Measurements from ENCODE around the gene DDX47. TPM values are rescaled to one million over a fixed set of nuclear protein-coding genes. Genes with fewer than 3 reads are reported as not detected.

Gene DDX47
- total and polyA plus RNA-seq, 10 of the 15 experiments (the other 5 are each of a cell fraction or from before 2014, with no cell fraction given), result 84.8 to 266 (median 120) TPM

GRCh38 chr12:12812618-12813119 is 477 bp upstream of the DDX47 start:
- no peaks in the 10 kb centered on the region for H3K9me3 ChIP-seq (replicated peaks; ENCODE audit: control insufficient read depth, insufficient read depth, low read length)
- 48% methylated on average over 14 of the region's 14 CpGs for WGBS (ENCODE audit: insufficient coverage, insufficient replicate concordance, low lambda C conversion rate, missing lambda C conversion rate)
- SMC1A ChIA-PET (ENCODE audit: uncharacterized antibody, unreplicated experiment), result interaction anchor here (0.6 to 8.8 kb wide), 6 partner anchors 8 to 451 kb away, joined by 3 to 88 read pairs (median 6); partner anchors contain the start of gene APOLD1
- peaks cover 0 to 6% of the 10 kb centered on the region in 2 experiments; a peak in 2 of 4 replicates for H3K36me3 ChIP-seq (ENCODE audit: control insufficient read depth in 2 of 2, insufficient read depth in 2 of 2, low read length in 1 of 2)
- DNase-seq (ENCODE audit: low read depth, low spot score) (no peak), ATAC-seq (no peak), FAIRE-seq (no peak)
- no peak overlapping the region for H3K27ac ChIP-seq (ENCODE audit: control insufficient read depth, insufficient read depth)
- no TSS peak for BruUV-seq (replicated peaks)
- no peak overlapping the region for H3K4me2 ChIP-seq (ENCODE audit: control insufficient read depth, insufficient read depth)
- no peak for TF ChIP-seq NR2F1 (conservative IDR thresholded peaks at IDR 0.05)
- no peak for TF ChIP-seq MXI1 (IDR thresholded peaks at IDR 0.05; ENCODE audit: low read depth, low read length)
- 0 out of 2 replicates have a peak, but pooled peaks have one; percentile 4 for TF ChIP-seq PML (IDR thresholded peaks at IDR 0.05; ENCODE audit: low read length)
- no peaks in the 10 kb centered on the region for H3K27me3 ChIP-seq (replicated peaks in 1 of 2; ENCODE audit: control insufficient read depth in 2 of 2, insufficient read depth in 2 of 2, low read length in 1 of 2)
- CTCF ChIA-PET, result interaction anchor here (0.8 to 12.6 kb wide), 10 partner anchors 8 to 98 kb away, joined by 3 to 136 read pairs (median 4); no protein-coding TSS in a partner anchor
- H2AFZ ChIP-seq (ENCODE audit: control insufficient read depth, low read depth, low read length), result peak overlapping the region; percentile 5; the same call in 1 of the 2 replicates
- POLR2A ChIA-PET, result interaction anchor here (1.1 to 4.4 kb wide), 5 partner anchors 8 to 116 kb away, joined by 3 to 28 read pairs (median 3); partner anchors contain the start of gene GPR19
- peaks cover 45% of the 10 kb centered on the region for H3K79me2 ChIP-seq (ENCODE audit: control insufficient read depth, insufficient read depth, low read length)
- no peak overlapping the region for H3K9ac ChIP-seq (ENCODE audit: control insufficient read depth, insufficient read depth, low read length)
- in situ Hi-C loops (cut with MboI) (loop anchor here (25.0 kb wide), 1 partner anchor 1975 kb away; no protein-coding TSS in a partner anchor), intact Hi-C loops (cut with micrococcal nuclease; ENCODE audit: unreplicated experiment) (loop anchor here (1.0 kb wide), 1 partner anchor 25 kb away; no protein-coding TSS in a partner anchor)
- peaks cover 19% of the 10 kb centered on the region for H3K4me1 ChIP-seq (ENCODE audit: control insufficient read depth, insufficient read depth, low read length)
- H3K4me3 ChIP-seq, result no peak overlapping the region
- RAD21 ChIA-PET (ENCODE audit: unreplicated experiment), result interaction anchor here (0.6 to 3.9 kb wide), 5 partner anchors 12 to 88 kb away, joined by 3 to 28 read pairs (median 5); no protein-coding TSS in a partner anchor
- H4K20me1 ChIP-seq (ENCODE audit: control insufficient read depth, insufficient read depth), result no peaks in the 10 kb centered on the region

GRCh38 chr12:12817616-12818015 is 4.5 kb downstream of the DDX47 start:
- Histone ChIP-seq H2AFZ (ENCODE audit: control insufficient read depth, low read depth, low read length) (no peak overlapping the region), H3K4me1 (ENCODE audit: control insufficient read depth, insufficient read depth, low read length) (peaks cover 25% of the 10 kb centered on the region), H3K79me2 (ENCODE audit: control insufficient read depth, insufficient read depth, low read length) (peaks cover 76% of the 10 kb centered on the region), H3K9ac (ENCODE audit: control insufficient read depth, insufficient read depth, low read length) (no peak overlapping the region), H3K9me3 (replicated peaks; ENCODE audit: control insufficient read depth, insufficient read depth, low read length) (no peaks in the 10 kb centered on the region), H3K27ac (ENCODE audit: control insufficient read depth, insufficient read depth) (peak overlapping the region; percentile 70), H4K20me1 (ENCODE audit: control insufficient read depth, insufficient read depth) (peaks cover 3% of the 10 kb centered on the region; the same call in 1 of the 2 replicates), H3K4me2 (ENCODE audit: control insufficient read depth, insufficient read depth) (peak overlapping the region; percentile 31), H3K4me3 (peak overlapping the region; percentile 30; the same call in 1 of the 2 replicates), H3K27me3 (replicated peaks in 1 of 2; ENCODE audit: control insufficient read depth in 2 of 2, insufficient read depth in 2 of 2, low read length in 1 of 2) (no peaks in the 10 kb centered on the region), H3K36me3 (ENCODE audit: control insufficient read depth in 2 of 2, insufficient read depth in 2 of 2, low read length in 1 of 2) (peaks cover 0 to 31% of the 10 kb centered on the region in 2 experiments; a peak in 2 of 4 replicates)
- ChIA-PET POLR2A (interaction anchor here (0.6 to 0.8 kb wide), 2 partner anchors 9 to 1380 kb away, joined by 3 to 4 read pairs; no protein-coding TSS in a partner anchor), CTCF (interaction anchor here (1.0 to 12.6 kb wide), 4 partner anchors 9 to 29 kb away, joined by 3 to 136 read pairs (median 5); no protein-coding TSS in a partner anchor), RAD21 (ENCODE audit: unreplicated experiment) (interaction anchor here (1.2 to 1.6 kb wide), 3 partner anchors 9 to 81 kb away, joined by 3 to 5 read pairs (median 4); no protein-coding TSS in a partner anchor), SMC1A (ENCODE audit: uncharacterized antibody, unreplicated experiment) (interaction anchor here (1.0 to 8.8 kb wide), 10 partner anchors 9 to 191 kb away, joined by 3 to 88 read pairs (median 6); partner anchors contain the start of gene APOLD1)
- FAIRE-seq (no peak), ATAC-seq (peak; percentile 76), DNase-seq (ENCODE audit: low read depth, low spot score) (no peak)
- 89% methylated on average over 7 of the region's 7 CpGs for WGBS (ENCODE audit: insufficient coverage, insufficient replicate concordance, low lambda C conversion rate, missing lambda C conversion rate)
- intact Hi-C loops (cut with micrococcal nuclease; ENCODE audit: unreplicated experiment) (no loop called here), in situ Hi-C loops (cut with MboI) (loop anchor here (25.0 kb wide), 1 partner anchor 1970 kb away; no protein-coding TSS in a partner anchor)
- BruUV-seq (replicated peaks), result no TSS peak
- TF ChIP-seq IRF3 (IDR thresholded peaks at IDR 0.05) (no peak), CEBPB (IDR thresholded peaks at IDR 0.05; ENCODE audit: borderline replicate concordance in 1 of 2, low read depth in 2 of 2, low read length in 2 of 2) (0 out of 4 replicates have a peak, but pooled peaks of 1 of the 2 experiments have one; percentile 24), ZNF687 (IDR thresholded peaks at IDR 0.05) (peak; percentile 54; the same call in 1 of the 2 replicates), YY1 (IDR thresholded peaks at IDR 0.05; ENCODE audit: low read depth, low read length) (no peak), CREM (IDR thresholded peaks at IDR 0.05; ENCODE audit: low read depth) (peak; percentile 35; the same call in 1 of the 2 replicates), RUNX3 (IDR thresholded peaks at IDR 0.05; ENCODE audit: low read length) (peak; percentile 14; the same call in 1 of the 2 replicates), ZNF207 (IDR thresholded peaks at IDR 0.05; ENCODE audit: borderline replicate concordance) (no peak)

All from GM12878 (cell line).